Natural killer cell (primary cell): ENCODE results near the gene NFAT5. TPM values are rescaled to one million over a fixed set of nuclear protein-coding genes. Genes with fewer than 3 reads are reported as not detected.
A peak's percentile ranks its signal among the peaks of the same experiment; 100 is the strongest.
"Not testable (repeated sequence)": the region's sequence is repeated elsewhere in the genome, so short reads cannot be mapped to it uniquely, and the experiment has no call there.

ENCODE experiments used
- ATAC-seq, 3 donors: fragments of 150-1000 bp in 2 of 3; fragments of 200-7000 bp in 1 of 3; cut with Tn5 transposase; 1 replicate in 1 of 3; 2 replicates in 2 of 3; pipeline ENCODE4 v1.10.0; 2021; ENCODE audit warnings: mild to moderate bottlenecking in 2 of 3, moderate library complexity in 2 of 3
- DNase-seq, 2 donors: peaks; one replicate each; pipeline versions ENCODE4 v3.0.0 to v3.0.0-alpha.2; 2013 to 2021; ENCODE audit warnings: mixed read lengths in 1 of 2
- H3K27ac ChIP-seq: one replicate; pipeline ENCODE4 v1.5.1; 2013; ENCODE audit warnings: mild to moderate bottlenecking, low read length
- H3K27me3 ChIP-seq: one replicate; pipeline ENCODE4 v1.6.1; 2013; ENCODE audit warnings: low read length; ENCODE audit not compliant: control insufficient read depth, insufficient read depth
- H3K36me3 ChIP-seq: one replicate; pipeline ENCODE4 v1.6.1; 2013; ENCODE audit warnings: low read length; ENCODE audit not compliant: control insufficient read depth, insufficient read depth
- H3K4me1 ChIP-seq: one replicate; pipeline ENCODE4 v1.6.1; 2013; ENCODE audit warnings: low read length; ENCODE audit not compliant: control insufficient read depth, insufficient read depth
- H3K4me3 ChIP-seq: one replicate; pipeline ENCODE4 v1.5.1; 2013; ENCODE audit warnings: low read length
- H3K9me3 ChIP-seq: one replicate; pipeline ENCODE4 v1.6.1; 2013; ENCODE audit warnings: low read length; ENCODE audit not compliant: control insufficient read depth, insufficient read depth
- H3K27ac Mint-ChIP-seq, 2 donors: one replicate each; pipeline ENCODE4 v1.8.0; 2022; ENCODE audit warnings: mild to moderate bottlenecking in 2 of 2, mixed read lengths in 2 of 2, moderate library complexity in 1 of 2
- H3K27me3 Mint-ChIP-seq, 2 donors: one replicate each; pipeline ENCODE4 v1.8.0; 2022; ENCODE audit warnings: low read depth in 2 of 2, mixed read lengths in 2 of 2
- H3K36me3 Mint-ChIP-seq: one replicate; pipeline ENCODE4 v1.8.0; 2022; ENCODE audit warnings: mixed read lengths
- H3K4me1 Mint-ChIP-seq, 2 donors: one replicate each; pipeline ENCODE4 v1.8.0; 2022; ENCODE audit warnings: mixed read lengths in 2 of 2
- H3K4me3 Mint-ChIP-seq: one replicate; pipeline ENCODE4 v1.8.0; 2022; ENCODE audit warnings: mild to moderate bottlenecking, moderate library complexity, mixed read lengths
- H3K9me3 Mint-ChIP-seq, 2 donors: one replicate each; pipeline ENCODE4 v1.8.0; 2022; ENCODE audit warnings: mixed read lengths in 2 of 2
- WGBS: methylation state at CpG from one replicate; pipeline ENCODE4 v1.1.7; 2013; ENCODE audit warnings: missing lambda C conversion rate; ENCODE audit not compliant: insufficient coverage; 5-methylcytosine and 5-hydroxymethylcytosine counted together
- intact Hi-C: fragments of 100-400 bp; cut with micrococcal nuclease; formaldehyde crosslinking; loops from one replicate; pipeline ENCODE4 v1.14.2; 2022
- total RNA-seq, 4 donors: library from RNA; stranded (reverse); fragments of 120-200 nt in 1 of 4; gene quantifications; one replicate each; pipeline versions ENCODE4 v1.2.3 to v1.2.4, GENCODE V29; 2013 to 2022
- TF ChIP-seq, protein P1 (sequence below): fragments of 200-600 bp; IDR thresholded peaks from one replicate; pipeline ENCODE4 v1.8.0; 2022; ENCODE audit warnings: antibody characterized with exemption

The NFAT5 gene
- total RNA-seq, 3 donors from 2014 or later (not counting 1 experiment from before 2014, with no cell fraction given): 70.0 to 73.6 (median 70.6) TPM

DNA sequence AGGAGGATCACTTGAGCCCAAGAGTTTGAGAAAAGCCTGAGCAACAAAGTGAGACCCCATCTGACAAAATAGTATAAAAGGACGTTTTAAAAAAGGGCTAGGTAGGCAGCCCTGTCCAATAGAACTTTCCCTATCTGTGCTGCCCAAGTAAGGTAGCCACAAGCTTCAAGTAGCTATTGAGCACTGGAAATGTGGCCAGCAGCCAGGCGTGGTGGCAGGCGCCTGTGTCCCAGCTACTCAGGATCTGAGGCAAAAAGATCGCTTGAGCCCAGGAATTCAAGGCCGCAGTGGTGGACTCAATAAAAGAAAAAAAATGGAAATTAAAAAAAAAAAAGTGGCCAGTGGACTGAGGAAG lies 162.1 kb downstream of the NFAT5 start:
- intact Hi-C loops: loop anchor here (2.0 kb wide), 1 partner anchor 27 kb away; the partner anchor contains the start of gene NOB1
- Mint-ChIP-seq H3K4me3 (peak overlapping the region; percentile 21), H3K4me1 (peaks cover 17 to 19% of the 10 kb centered on the region in 2 donors), H3K27ac (peak overlapping the region in 1 of 2 donors; percentile 86), H3K36me3 (no peaks in the 10 kb centered on the region), H3K27me3 (no peaks in the 10 kb centered on the region), H3K9me3 (no peaks in the 10 kb centered on the region)
- Histone ChIP-seq H3K4me3 (no peak overlapping the region), H3K4me1 (peaks cover 20% of the 10 kb centered on the region), H3K27me3 (no peaks in the 10 kb centered on the region), H3K27ac (no peak overlapping the region), H3K9me3 (no peaks in the 10 kb centered on the region), H3K36me3 (no peaks in the 10 kb centered on the region)
- DNase-seq (no peak), ATAC-seq (no peak)
- TF ChIP-seq, protein P1, sequence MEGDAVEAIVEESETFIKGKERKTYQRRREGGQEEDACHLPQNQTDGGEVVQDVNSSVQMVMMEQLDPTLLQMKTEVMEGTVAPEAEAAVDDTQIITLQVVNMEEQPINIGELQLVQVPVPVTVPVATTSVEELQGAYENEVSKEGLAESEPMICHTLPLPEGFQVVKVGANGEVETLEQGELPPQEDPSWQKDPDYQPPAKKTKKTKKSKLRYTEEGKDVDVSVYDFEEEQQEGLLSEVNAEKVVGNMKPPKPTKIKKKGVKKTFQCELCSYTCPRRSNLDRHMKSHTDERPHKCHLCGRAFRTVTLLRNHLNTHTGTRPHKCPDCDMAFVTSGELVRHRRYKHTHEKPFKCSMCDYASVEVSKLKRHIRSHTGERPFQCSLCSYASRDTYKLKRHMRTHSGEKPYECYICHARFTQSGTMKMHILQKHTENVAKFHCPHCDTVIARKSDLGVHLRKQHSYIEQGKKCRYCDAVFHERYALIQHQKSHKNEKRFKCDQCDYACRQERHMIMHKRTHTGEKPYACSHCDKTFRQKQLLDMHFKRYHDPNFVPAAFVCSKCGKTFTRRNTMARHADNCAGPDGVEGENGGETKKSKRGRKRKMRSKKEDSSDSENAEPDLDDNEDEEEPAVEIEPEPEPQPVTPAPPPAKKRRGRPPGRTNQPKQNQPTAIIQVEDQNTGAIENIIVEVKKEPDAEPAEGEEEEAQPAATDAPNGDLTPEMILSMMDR: no peak
- 96% methylated on average over 5 of the region's 5 CpGs for WGBS

DNA sequence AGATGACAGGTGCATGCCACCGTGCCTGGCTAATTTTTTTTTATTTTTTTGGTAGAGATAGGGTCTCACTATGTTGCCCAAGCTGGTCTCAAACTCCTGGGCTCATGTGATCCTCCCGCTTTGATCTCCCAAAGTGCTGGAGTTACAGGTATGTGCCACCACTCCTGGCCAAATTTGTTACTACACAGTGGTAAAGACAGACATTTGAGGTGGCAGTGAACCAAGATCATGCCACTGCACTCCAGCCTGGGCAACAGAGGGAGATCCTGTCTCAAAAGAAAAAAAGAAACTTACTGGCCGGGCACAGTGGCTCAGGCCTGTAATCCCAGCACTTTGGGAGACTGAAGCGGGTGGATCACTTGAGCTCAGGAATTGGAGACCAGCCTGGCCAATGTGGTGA lies 163.3 kb downstream of the NFAT5 start:
- H3K36me3 Mint-ChIP-seq, H3K9me3 ChIP-seq, H3K9me3 Mint-ChIP-seq, intact Hi-C loops, ATAC-seq, H3K27me3 Mint-ChIP-seq, H3K4me3 Mint-ChIP-seq, H3K27me3 ChIP-seq, H3K4me3 ChIP-seq, DNase-seq, H3K27ac Mint-ChIP-seq, H3K27ac ChIP-seq, H3K36me3 ChIP-seq: not testable (repeated sequence)
- peaks cover 17 to 19% of the 10 kb centered on the region in 2 donors for H3K4me1 Mint-ChIP-seq
- peaks cover 20% of the 10 kb centered on the region for H3K4me1 ChIP-seq
- 96% methylated on average over 4 of the region's 4 CpGs for WGBS

DNA sequence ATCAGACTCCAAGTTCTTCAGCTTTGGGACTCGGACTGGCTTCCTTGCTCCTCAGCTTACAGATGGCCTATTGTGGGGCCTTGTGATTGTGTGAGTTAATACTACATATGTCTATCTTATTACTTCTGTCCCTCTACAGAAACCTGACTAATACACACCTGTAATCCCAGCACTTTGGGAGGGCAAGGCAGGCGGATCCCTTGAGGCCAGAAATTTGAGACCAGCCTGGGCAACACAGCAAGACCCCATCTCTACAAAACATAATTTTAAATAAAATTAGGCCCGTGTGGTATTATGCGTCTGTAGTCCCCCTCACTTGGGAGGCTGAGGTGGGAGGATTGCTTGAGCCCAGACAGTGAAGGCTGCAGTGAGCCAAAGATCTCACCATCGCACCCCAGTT lies 165.5 kb downstream of the NFAT5 start:
- peaks cover 13% of the 10 kb centered on the region for H3K4me1 ChIP-seq
- peaks cover 10 to 12% of the 10 kb centered on the region in 2 donors for H3K4me1 Mint-ChIP-seq
- H3K4me3 Mint-ChIP-seq, H3K27me3 ChIP-seq, H3K9me3 Mint-ChIP-seq, H3K9me3 ChIP-seq, H3K27ac Mint-ChIP-seq, DNase-seq, H3K36me3 ChIP-seq, H3K4me3 ChIP-seq, intact Hi-C loops, ATAC-seq, H3K27ac ChIP-seq, H3K36me3 Mint-ChIP-seq, H3K27me3 Mint-ChIP-seq: not testable (repeated sequence)
- WGBS: 96% methylated on average over 3 of the region's 5 CpGs

DNA sequence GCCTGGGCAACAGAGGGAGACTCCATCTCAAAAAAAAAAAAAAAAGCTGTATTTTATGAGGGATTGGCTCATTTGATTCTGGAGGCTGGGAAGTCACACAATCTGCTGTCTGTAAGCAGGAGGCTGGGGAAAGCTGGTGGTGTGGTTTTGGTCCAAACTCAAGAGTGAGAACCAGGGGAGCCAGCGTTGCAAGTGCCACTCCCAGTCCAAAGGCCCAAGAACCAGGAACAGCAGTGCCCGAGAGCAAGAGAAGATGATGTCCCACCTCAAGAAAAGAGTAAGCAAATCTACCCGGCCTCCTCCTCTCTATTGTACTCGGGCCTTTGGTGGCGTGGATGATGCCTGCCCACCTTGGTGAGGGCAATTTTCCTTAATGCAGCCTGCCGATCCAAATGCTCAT lies 166.3 kb downstream of the NFAT5 start:
- intact Hi-C loops: no loop called here
- H3K4me3 Mint-ChIP-seq: no peak overlapping the region
- H3K4me1 Mint-ChIP-seq: peaks cover 2 to 3% of the 10 kb centered on the region in 2 donors
- no peaks in the 10 kb centered on the region for H3K9me3 ChIP-seq
- no peaks in the 10 kb centered on the region for H3K27me3 Mint-ChIP-seq
- H3K27me3 ChIP-seq: no peaks in the 10 kb centered on the region
- H3K27ac Mint-ChIP-seq: no peak overlapping the region
- no peaks in the 10 kb centered on the region for H3K36me3 ChIP-seq
- no peak for ATAC-seq
- peaks cover 6% of the 10 kb centered on the region for H3K4me1 ChIP-seq
- no peak for DNase-seq
- H3K9me3 Mint-ChIP-seq: no peaks in the 10 kb centered on the region
- H3K27ac ChIP-seq: no peak overlapping the region
- TF ChIP-seq, protein P1: no peak
- no peaks in the 10 kb centered on the region for H3K36me3 Mint-ChIP-seq
- H3K4me3 ChIP-seq: no peak overlapping the region
- WGBS: 93% methylated on average over 6 of the region's 6 CpGs
